Hypothalamus (tissue), 51 donors: ENCODE results near the gene ADAM11.

ENCODE experiments used
- DNase-seq, 51 donors: peaks; one replicate each; lab custom pipeline; 2025; lab: John Stamatoyannopoulos, UW

Gene ADAM11

GRCh38 chr17:44774271-44775135 lies 15.7 kb downstream of the ADAM11 start:
- peak; percentile 7 to 88 (median 68) for DNase-seq

- peak in 48 of 51 donors; percentile 23 to 97 (median 87) for DNase-seq
Measured at GRCh38 chr17:44775136-44775837, 16.5 kb downstream of the ADAM11 start.

GRCh38 chr17:44775838-44776621 lies 17.2 kb downstream of the ADAM11 start:
- peak in 5 of 51 donors; percentile 53 to 90 (median 61) for DNase-seq

DNA sequence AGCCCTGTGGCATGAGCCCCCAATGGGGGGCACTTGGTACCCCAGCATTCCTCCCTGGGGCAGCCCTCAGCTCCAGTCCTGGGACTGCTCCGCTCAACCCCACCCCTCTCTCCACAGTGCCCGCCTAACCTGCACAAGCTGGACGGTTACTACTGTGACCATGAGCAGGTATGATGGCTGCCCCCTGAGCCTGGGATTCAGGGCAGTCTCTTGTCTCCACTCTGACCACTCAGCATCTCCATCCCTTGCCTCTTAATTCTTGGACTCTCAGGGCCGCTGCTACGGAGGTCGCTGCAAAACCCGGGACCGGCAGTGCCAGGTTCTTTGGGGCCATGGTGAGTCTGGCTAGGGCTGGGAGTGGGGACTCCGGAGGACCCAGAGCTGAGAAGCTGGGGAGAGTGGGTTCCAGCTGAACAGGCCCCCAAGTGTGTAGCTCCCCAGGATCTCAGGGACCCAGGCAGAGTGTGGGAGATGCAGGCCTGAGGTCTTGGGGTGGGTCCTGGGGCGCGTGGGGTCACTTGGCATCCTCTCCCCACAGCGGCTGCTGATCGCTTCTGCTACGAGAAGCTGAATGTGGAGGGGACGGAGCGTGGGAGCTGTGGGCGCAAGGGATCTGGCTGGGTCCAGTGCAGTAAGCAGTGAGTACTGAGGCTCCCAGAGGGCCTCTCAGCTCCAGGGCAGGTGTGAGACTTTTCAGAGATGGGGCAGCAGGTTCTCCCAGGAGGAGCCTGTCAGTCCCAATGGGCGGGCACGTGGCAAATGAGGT lies 18.0 kb downstream of the ADAM11 start:
- DNase-seq: no peak

DNA sequence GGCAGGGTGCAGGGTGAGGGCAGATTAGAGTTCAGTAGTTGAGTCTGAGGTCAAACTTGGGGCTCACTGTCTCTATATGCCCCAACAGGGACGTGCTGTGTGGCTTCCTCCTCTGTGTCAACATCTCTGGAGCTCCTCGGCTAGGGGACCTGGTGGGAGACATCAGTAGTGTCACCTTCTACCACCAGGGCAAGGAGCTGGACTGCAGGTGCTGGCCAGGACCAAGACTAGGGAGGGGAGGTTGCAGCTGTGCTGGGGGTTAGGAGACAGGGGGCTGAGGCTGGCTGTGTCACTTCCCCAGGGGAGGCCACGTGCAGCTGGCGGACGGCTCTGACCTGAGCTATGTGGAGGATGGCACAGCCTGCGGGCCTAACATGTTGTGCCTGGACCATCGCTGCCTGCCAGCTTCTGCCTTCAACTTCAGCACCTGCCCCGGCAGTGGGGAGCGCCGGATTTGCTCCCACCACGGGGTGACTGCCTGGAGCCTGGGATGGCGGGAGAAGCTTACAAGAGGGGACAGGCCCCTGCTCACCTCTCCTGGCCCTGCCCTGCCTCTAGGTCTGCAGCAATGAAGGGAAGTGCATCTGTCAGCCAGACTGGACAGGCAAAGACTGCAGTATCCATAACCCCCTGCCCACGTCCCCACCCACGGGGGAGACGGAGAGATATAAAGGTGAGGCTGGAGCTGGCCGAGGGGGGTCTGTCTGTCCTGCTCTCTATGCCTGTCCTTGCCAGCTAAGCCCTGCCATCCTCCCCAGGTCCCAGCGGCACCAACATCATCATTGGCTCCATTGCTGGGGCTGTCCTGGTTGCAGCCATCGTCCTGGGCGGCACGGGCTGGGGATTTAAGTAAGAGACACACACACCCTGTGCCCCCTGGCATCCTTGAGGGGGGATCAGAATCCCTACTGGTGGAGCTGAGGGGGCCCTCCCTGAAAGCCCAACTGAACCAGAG lies 18.9 kb downstream of the ADAM11 start:
- no peak for DNase-seq

DNA sequence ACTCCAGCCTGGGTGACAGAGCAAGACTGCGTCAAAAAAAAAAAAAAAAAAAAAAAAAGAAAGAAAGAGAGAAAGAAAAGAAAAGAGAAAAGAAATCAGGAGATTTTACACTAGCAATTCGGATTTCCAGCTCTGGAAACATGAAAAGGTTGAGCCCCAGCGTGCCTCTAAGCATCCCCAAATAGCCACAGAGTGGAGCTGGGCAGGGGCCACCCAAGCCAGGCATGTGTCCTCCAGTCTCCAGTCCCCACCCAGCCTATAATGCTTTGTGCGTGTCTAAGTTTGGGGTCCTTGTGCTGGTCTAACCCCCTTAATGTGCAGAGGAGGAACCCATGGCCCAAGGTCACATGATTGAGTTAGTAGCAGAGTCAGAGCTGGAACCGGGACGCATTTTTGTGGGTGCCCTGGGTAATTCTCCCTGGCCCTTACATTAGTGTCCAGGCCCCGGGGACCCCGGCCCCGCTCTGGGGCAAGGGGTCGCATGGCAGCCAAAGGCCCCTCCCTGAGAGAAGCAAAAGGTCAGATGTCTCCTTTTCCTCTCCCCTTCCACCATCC lies 19.9 kb downstream of the ADAM11 start:
- DNase-seq: peak in 1 of 51 donors; percentile 59

DNA sequence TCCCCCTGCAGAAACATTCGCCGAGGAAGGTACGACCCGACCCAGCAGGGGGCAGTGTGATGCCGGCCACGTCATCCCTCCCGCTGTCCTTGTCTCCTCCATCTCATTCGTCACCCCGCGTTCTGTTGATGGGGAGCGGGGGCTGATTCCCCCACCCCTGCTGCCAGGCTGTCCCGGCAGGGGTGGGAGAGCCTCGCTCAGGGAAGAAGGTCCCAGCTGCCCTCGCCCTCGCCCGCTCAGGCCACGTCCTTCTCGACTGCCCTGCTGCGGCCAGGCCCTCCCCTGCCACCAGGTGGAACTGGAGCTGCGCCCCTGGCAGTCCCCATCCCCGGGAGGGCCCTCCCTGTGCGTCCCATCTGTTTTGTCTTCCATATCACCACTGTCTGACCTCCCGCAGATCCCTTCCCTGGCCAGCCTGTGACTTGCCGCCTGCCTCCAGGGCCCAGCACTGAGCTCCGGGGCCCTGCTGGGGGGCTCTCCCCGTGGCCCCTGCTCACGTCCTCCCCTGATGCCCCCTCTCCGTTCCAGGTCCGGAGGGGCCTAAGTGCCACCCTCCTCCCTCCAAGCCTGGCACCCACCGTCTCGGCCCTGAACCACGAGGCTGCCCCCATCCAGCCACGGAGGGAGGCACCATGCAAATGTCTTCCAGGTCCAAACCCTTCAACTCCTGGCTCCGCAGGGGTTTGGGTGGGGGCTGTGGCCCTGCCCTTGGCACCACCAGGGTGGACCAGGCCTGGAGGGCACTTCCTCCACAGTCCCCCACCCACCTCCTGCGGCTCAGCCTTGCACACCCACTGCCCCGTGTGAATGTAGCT lies 20.6 kb downstream of the ADAM11 start:
- DNase-seq: peak in 50 of 51 donors; percentile 13 to 86 (median 66)

DNA sequence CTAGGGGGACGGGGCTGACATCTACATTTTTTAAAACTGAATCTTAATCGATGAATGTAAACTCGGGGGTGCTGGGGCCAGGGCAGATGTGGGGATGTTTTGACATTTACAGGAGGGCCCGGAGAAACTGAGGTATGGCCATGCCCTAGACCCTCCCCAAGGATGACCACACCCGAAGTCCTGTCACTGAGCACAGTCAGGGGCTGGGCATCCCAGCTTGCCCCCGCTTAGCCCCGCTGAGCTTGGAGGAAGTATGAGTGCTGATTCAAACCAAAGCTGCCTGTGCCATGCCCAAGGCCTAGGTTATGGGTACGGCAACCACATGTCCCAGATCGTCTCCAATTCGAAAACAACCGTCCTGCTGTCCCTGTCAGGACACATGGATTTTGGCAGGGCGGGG lies 21.4 kb downstream of the ADAM11 start:
- no peak for DNase-seq

- DNase-seq: no peak
Measured at GRCh38 chr17:44780845-44781480, 22.2 kb downstream of the ADAM11 start.

GRCh38 chr17:44781551-44782325 lies 22.9 kb downstream of the ADAM11 start:
- no peak for DNase-seq

GRCh38 chr17:44782326-44782850 lies 23.6 kb downstream of the ADAM11 start:
- no peak for DNase-seq

GRCh38 chr17:44785921-44786320 lies 27.1 kb downstream of the ADAM11 start:
- no peak for DNase-seq

GRCh38 chr17:44786551-44787081 lies 27.8 kb downstream of the ADAM11 start:
- DNase-seq: peak in 6 of 51 donors; percentile 8 to 26 (median 14)

DNA sequence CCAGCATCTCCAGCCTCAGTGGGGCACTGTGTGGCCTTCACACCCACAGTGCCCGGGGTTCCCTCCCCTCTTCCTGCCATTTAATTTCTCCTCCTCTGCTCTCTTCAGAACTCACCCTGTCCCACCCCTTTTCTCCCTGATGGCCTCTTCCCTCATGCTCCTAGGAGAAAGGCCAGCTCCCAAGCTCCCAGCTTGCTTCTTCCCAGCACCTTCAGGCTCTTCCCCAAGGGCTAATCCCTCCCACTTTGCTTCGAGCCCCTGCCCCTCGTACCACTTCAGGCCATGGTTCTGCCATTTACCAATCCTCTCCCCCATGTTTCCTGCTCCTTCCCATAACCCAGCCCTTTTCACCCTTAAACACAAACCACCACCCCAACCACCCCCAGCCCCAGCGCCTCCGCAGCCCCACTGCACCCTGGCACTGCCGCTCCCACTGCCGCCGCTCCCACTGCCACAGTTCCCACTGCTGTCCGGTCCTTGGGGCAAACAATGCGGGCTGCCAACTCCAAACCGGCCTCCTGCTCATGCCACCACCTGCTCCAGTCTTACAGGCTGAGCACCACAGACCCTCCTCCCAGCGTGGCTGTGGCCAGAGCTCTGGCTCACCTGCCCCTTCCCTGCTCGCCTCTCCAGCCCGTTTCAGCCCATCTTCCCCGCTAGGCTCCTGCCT lies 28.6 kb downstream of the ADAM11 start:
- no peak for DNase-seq

- DNase-seq: no peak
Measured at GRCh38 chr17:44788139-44788538, 29.4 kb downstream of the ADAM11 start.

GRCh38 chr17:44792276-44792675 lies 33.5 kb downstream of the ADAM11 start:
- DNase-seq: no peak
